HG03571 (cell line): ENCODE measurements around the gene PTPN1.
"Not testable (repeated sequence)": the region's sequence is repeated elsewhere in the genome, so short reads cannot be mapped to it uniquely, and the experiment has no call there.

Source experiments
- ATAC-seq: cut with Tn5 transposase; IDR thresholded peaks from one replicate; pipeline ENCODE4 v1.9.1; 2021; ENCODE audit not compliant: unreplicated experiment

PTPN1 gene

DNA sequence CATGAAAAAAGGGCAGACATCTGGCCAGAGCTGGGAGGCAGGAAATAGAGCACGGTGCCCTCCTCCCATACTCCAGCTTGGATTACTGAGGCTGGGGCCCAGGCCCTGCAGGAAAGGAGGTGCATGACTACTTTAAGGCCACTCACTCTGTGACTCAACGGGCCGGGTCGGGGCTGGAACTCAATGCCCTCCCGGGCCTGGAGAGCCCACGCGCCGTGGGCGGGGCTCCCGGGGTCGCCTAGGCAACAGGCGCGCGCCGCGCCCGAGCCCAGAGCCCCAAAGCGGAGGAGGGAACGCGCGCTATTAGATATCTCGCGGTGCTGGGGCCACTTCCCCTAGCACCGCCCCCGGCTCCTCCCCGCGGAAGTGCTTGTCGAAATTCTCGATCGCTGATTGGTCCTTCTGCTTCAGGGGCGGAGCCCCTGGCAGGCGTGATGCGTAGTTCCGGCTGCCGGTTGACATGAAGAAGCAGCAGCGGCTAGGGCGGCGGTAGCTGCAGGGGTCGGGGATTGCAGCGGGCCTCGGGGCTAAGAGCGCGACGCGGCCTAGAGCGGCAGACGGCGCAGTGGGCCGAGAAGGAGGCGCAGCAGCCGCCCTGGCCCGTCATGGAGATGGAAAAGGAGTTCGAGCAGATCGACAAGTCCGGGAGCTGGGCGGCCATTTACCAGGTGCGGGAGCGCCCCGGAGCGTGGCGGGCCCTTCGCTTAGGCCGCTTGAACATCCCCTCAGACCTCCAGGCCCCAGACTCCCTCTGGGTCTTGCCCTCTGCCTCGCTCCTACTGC lies at the start of gene PTPN1:
TSS of gene PTPN1 (plus strand) at position 461 of the 783 bp plus-strand sequence. CDS start at position 606, 145 bp downstream.
- ATAC-seq = peak; percentile 77

DNA sequence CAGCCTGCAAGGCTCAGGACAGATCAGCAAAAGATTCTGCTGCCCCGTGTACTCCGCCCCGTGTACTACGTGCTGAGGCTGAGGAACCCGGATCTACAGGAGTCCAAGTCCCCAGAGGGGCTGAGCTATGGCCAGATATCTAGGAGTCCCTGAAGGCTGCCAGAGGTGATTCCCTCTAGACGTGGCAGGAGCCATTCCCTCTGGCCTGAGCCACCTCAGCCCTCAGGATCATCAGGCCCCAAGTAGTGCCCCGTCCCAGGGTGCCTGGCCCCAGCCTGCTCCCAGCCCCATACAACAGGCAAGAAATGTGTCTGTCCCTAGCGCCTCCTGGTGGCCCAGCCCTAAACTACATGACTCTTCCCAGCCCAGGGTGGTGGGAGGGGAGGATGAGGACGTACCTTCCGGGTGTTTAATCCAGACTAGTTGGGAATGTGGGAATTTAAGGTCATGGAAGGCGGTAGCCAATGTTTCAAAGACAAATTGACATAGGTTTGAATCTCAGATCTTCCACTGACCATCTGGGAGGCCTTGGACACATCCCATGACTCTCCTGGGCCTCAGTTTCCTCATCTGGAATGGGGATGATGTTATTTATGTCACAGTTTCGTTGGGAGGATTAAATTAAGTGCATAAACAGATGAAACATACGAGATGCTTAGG lies 49.4 kb upstream of the PTPN1 start:
- no peak for ATAC-seq

DNA sequence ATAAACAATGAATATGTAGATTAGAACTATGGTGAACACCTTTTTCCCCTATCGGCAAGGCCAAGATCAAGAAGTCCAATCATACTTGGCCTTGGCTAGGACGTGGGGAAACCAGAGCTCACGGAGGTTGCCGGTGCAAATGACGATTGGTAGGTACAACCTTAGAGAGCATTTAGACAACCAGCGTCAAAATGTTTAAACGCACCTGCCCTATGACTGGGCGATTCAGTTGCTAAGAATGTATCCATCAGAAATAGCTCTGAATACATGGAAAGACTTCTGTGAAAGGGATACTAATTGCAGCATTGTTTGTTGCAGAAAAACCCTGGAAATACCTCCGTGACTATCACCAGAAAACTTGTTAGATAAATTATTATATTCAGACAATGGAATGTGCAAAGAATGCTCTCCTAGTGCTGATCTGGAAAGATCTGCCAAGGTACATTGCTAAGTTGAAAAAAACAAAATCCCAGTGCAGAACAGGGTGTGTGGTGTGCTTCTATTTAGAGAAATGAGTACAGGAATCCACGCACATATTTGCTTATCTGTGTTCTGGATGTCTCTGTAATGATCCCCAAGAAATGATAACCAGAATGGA lies 48.0 kb upstream of the PTPN1 start:
- ATAC-seq = no peak

DNA sequence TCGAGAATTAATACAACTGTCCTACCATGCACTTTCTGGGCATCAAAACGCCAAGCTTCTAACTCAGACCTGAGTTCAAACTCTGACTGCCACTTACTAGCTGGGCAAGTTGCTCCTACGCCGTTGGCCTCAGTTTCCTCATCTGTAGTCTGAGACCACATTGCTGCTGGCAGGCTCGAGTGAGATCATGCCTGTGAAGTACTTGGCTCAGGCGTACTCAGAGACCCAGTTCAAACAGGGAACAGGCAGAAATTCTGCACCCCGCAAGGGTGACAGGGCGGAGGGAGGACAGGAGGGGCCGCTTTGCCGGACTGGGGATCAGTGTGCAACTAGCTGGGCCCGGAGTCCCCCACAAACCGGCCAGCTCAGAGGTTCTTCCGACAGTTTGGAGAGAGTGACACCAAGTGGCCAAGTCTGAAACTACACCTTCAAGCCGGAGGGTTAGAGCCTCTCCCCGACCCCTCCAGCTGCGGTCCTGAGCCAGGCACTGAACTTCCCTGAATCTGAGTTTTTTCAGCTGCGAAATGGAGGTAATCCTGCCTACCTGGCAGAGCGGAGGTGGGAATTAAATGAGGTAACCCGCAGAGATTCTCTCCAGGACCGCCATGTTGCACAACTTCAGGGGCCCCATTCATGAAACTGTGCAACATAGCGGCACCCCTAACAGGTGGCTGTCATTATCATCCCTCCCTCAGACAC lies 46.0 kb upstream of the PTPN1 start:
- ATAC-seq = no peak

DNA sequence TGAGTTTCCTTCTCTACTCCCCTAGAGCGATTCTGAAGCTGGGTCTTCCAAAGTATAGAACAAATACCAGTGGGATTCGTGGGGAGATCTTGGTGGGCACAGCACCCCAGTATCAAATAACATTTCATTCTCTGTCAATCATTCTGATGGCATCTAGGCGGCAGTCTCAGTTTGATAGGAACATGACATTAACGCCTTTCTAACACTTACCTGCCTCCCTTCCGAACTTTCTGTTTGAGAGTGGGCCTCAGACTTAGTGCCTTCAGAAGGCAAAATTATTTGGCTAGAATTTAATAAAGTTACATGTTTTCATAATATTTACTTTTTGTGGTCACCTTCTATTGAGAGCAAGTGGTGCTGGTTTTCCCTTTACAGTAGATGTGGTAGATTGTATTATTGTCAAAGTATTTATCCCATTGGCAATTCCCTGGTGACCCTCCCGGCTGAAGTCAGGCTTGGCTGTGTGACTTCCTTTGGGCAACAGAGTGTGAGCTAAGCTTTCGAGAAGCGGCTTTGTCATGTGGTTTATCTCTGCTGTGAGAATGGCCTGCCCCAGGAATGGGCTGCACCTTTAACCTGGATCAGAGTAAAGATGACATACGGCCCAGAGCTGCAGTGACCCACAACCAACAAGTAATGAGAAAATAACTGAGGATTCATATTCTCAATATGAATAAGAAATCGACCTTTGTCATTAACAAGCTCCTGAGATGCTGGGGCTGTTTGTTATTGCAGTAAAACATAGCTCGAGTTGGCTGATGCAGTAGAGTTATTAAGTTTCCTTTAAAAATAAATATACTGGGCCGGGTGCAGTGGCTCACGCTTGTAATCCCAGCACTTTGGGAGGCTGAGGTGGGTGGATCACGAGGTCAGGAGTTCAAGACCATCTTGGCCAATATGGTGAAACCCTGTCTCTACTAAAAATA lies 45.2 kb upstream of the PTPN1 start:
- no peak for ATAC-seq

DNA sequence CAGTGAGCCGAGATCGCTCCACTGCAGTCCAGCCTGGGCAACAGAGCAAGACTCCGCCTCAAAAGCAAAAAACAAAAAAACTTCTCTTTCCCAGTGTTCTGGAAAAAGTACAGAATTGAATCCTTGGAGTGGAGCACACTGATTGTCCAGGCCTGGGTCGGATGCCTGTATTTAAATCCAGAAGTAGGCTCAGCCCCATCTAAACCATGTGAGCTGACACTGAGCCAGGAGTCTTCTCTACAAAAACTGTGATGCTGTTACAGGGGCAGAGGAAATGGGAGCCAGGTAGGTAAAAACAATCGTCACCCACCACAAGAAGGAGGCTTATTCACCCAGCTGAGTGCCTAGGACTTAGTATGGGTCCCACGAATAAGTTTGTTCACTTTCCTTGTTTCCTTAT lies 43.0 kb upstream of the PTPN1 start:
- no peak for ATAC-seq

DNA sequence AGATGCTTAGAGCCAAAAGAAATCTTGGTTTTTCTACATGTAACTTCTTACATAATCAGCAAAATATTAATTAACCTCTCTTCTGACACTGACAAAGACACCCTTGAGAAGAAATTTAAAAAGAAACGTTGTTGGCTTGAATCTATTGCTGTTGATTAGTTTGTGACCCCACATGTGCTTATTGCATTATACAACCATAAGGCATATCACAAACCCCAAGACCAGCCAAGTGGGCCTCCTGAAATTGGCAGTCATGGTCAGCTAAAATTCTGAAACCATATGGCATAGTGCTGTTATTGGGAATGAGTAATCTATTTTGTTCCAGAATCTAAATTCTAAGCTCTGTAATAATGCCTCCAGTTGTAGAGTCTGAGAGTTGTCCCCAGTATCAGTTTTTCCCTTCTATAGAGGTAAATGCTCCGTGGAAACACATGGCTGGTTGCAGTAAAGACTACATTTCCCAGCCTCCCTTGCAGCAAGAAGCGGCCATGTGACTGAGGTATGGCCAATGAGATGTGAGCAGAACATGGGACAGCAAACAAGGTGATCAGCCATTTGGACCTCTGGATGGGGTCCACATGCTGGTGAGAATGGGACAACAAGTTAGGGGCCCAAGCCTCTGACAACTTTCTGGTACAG lies 42.3 kb upstream of the PTPN1 start:
- ATAC-seq = no peak

DNA sequence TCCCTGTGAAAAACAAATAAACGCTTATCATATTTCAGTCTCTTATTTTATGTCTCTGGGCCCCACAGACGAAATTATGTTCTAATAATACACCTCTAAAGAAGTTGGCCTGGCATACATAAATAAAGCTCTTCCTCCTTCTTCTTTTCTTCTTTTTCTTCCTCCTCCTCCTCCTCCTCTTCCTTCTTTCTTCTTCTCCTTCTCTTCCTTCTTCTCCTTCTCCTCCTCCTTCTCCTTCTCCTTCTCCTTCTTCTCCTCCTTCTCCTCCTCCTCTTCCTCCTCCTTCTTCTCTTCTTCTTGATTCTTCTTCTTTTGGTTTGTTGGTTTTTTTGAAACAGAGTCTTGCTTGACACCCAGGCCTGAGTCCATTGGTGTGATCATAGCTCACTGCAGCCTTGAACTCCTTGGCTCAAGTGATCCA lies 41.8 kb upstream of the PTPN1 start:
- no peak for ATAC-seq

DNA sequence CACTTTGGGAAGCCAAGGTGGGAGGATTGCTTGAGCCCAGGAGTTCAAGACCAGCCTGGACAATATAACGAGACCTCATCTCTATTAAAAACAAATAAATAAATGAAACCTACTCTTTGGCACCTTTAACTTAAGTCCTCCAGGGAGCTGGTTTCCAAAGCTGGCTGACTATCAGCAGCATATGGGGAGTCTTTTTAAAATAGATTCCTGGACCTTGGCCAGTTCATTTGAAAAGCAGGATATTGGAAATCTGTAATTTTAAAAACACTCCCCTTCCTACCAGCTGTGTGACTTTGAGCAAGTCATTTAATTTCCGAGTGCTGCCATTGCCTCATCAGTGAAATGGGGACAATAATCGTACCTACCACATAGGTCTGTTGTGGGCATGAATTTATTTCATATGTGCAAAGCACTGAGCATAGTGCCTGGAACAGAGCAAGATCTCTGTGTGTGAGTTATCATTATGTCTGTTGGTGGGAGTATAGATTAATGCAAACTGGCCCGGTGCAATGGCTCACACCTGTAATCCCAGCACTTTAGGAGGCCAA lies 40.9 kb upstream of the PTPN1 start:
- ATAC-seq = no peak

DNA sequence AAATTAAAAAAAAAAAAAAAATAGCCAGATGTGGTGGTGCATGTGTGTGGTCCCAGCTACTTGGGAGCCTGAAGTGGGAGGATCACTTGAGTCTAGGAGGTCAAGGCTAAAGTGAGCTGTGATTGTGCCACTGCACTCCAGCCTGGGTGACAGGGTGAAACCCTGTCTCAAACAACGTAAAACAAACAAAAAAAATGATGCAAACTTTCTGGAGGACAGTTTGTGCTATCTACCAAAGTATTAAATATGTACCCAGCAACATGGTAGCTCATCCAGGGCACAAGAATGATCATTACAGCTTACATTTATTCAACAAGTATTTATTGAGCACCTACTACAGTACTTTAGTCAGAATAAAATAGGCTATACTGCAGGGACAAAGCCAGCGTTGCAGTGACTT lies 40.4 kb upstream of the PTPN1 start:
- ATAC-seq = no peak

DNA sequence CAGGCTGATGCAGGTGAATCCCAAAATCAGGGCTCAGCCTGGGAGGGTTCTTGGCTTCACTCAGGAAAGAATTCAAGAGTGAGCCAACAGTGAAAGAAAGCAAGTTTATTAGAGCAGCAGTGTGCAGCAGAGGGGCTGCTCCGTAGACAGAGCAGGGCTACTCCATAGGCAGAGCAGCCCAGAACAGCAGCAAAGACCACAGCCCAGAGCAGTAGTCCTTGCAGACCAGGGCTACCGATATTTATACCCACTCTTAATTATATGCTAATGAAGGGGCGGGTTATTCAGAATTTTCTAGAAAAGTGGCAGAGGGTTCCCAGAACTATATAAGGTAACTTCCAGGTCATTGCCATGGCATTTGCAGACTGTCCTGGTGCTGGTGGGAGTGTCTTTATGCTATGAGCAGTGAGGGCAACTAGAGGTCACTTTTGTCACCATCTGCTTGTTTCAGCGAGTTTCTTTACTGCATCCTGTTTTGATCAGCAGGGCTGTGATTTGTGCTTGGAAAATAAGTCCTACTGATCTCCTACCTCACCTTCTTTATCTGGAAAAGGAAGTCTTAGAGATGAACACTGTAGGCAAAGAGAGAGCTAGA lies 39.8 kb upstream of the PTPN1 start:
- no peak for ATAC-seq

DNA sequence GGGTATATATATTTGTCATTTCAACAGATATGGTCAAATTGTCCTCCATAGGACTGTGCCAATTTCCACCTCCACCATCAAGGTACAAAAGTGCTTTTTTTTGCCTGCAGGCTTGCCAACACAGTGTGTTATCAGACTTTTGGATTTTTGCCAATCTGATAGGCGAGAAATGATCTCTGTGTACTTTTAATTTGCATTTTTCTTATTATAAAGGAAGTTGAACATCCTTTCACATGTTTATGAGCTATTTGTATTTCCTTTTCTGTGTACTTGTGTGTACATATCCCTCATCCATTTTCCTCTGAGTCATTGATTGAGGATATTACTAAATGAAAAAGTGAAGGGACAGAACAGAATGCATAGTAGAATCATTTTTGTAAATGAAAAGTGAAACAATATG lies 39.0 kb upstream of the PTPN1 start:
- no peak for ATAC-seq

DNA sequence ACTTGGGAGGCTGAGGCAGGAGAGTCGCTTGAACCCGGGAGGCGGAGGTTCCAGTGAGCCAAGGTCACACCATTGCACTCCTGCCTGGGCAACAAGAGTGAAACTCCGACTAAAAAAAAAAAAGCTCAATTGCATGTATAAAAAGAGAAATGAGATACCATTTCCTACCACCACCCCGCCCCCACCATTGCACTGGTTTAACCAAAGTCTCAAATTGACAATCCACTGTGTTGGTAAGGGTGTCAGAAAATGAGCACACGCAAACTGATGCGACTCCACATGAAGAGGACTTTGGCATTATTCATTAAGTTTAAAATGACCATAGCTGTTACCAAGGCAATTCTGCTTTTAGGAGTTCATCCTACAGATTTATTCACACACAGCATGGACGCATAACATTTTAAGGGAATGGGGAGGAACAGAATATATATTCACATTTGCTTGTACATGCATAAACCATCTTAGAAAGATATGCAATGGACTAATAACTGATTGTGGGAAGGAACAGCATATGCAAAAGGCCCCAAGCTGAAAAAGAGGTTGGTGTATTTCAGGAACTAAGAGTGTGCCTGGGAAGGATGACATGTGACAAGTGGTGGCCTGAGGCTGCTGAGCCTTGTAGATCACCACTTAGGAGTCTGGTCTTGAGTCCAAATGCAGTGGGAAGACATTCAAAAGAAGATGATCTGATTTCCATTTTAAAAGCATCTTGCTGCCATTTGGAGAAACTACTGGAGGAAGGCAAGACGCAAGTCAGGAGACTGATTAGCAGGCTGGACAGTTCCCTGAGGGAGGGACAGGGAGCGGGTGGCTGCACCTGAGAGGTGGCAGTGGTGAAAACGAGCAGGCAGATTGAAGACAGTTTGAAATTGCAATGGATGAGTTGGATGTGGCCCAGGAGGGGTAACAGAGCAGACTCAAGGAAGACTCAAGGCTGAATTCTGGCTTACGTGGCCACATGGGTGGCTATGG lies 37.2 kb upstream of the PTPN1 start:
- ATAC-seq = no peak

DNA sequence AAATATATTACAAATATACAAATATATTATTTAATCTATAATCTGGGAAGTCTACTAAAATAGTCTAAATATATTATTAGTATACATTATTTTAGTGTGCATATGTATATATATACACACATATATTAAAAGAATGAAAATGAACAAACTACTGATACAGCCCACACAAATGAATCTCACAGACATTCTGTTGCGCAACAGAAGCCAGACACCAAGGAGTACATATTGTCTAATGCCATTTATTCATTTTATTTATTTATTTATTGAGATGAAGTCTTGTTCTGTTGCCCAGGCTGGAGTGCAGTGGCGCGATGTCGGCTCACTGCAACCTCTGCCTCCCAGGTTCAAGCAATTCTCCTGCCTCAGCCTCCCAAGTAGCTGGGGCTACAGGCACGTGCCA lies 35.8 kb upstream of the PTPN1 start:
- not testable (repeated sequence) for ATAC-seq

DNA sequence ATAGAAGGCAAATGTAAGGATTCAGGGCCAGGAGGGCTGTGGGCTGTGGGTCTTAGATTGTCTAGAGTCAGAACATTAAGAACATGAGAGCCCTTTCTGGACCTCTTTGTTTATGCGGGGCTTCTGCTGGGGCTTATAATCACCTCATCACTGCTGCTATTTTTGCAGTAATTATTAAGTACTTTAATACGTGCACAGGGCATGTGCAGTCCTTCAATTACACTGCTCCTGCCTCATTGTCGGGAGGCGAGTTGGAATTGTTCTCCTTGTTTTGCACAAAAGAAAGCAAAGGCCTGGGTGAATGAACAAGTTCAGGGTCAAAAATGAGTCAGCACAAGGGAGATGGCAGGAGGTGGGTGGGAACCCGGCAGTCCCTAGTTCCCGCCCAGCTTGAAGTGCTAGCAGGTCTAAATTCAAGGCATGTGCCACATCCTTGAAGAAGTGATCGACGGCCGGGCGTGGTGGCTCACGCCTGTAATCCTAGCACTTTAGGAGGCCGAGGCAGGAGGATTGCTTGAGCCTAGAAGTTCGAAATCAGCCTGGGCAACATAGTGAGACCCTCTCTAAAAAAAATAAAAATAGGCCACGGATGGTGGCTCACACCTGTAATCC lies 34.4 kb upstream of the PTPN1 start:
- no peak for ATAC-seq

DNA sequence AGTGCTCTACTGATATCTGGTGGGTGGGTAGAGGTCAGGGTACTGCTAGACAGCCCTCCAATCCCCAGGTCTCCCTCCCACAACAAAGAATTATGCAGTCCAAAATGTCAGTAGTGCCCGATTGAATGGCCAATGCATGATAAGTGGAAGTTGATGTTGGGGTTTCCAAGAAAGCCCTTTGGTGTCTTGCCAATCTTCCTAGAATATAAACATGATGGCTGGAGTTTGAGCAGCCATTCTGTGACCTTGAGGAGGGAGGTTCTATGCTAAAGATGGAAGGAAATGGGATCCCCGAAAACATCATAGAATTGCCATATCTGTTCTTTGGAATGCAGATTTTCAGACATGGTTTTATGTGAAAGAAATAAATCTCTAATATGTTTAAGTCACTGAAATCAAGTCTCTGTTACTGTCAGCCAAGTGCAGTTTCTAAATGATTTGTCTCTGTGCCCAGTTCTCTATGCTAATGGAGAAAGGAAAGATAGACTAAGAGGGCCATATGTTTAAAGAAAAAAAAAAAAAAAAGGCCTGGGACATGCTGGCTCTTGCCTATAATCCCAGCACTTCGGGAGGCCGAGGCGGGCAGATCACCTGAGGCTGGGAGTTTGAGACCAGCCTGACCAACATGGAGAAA lies 32.8 kb upstream of the PTPN1 start:
- no peak for ATAC-seq
